PFSK-1 (cell line): ENCODE results near the gene HDDC2.

Source experiments
- FOXP2 ChIP-seq: optimal IDR thresholded peaks from 2 replicates; pipeline ENCODE3; 2011; ENCODE audit warnings: borderline replicate concordance, control low read depth, inconsistent platforms; ENCODE audit not compliant: insufficient read depth; ENCODE audit errors: extremely low read length, extremely low read depth
- POLR2AphosphoS5 ChIP-seq: IDR thresholded peaks from 2 replicates; pipeline ENCODE4 v1.6.1; 2012; ENCODE audit warnings: low read depth, mild to moderate bottlenecking, control low read depth, low read length, moderate library complexity
- REST ChIP-seq, 2 experiments: IDR thresholded peaks; 2 replicates each; pipeline versions ENCODE4 v1.6.1 to v1.8.0; 2011 to 2012; ENCODE audit warnings: low read depth in 2 of 2, low read length in 2 of 2, control low read depth in 1 of 2, inconsistent platforms in 1 of 2, mild to moderate bottlenecking in 1 of 2, moderate library complexity in 1 of 2; ENCODE audit not compliant: insufficient read depth in 1 of 2
- SIN3A ChIP-seq: IDR thresholded peaks from 2 replicates; pipeline ENCODE4 v1.6.1; 2012; ENCODE audit warnings: mild to moderate bottlenecking, low read length, moderate library complexity, borderline replicate concordance; ENCODE audit not compliant: insufficient read depth
- TAF1 ChIP-seq: IDR thresholded peaks from 2 replicates; pipeline ENCODE4 v1.6.1; 2012; ENCODE audit warnings: low read length, control low read depth, borderline replicate concordance; ENCODE audit not compliant: insufficient read depth

Gene HDDC2

GRCh38 chr6:125237764-125238163, 64.0 kb downstream of the HDDC2 start:
- no peak for TF ChIP-seq REST (IDR thresholded peaks at IDR 0.05; ENCODE audit: insufficient read depth in 1 of 2, low read depth in 2 of 2, low read length in 2 of 2)
- TF ChIP-seq POLR2AphosphoS5, result no peak
- TF ChIP-seq SIN3A, result no peak
- no peak for TF ChIP-seq FOXP2
- TF ChIP-seq TAF1, result no peak

- no peak for TF ChIP-seq SIN3A
These were observed 65.0 kb downstream of the HDDC2 start for GRCh38 chr6:125236536-125237327.

- TF ChIP-seq FOXP2 (no peak), TAF1 (no peak), REST (IDR thresholded peaks at IDR 0.05; ENCODE audit: insufficient read depth in 1 of 2, low read depth in 2 of 2, low read length in 2 of 2) (no peak), SIN3A (no peak), POLR2AphosphoS5 (no peak)
These were observed 68.6 kb downstream of the HDDC2 start for GRCh38 chr6:125233202-125233601.

DNA sequence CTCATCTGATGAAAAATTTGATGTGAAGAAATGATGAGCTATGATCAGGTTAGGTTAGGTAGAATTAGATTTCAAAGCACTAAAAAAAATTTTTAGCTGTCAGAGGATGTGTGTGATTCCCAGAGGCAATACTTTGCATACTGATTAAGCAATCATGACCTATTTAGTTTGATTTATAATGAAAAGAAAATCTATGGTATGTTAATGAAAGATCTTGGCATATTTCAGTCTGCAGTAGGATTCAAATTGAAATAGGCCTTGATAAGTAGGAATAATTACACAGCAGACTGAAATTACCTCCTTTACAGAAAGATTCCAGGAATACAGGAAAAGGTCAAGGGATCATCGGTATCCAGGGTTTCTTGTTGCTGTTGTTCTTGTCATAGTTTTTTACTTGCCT, 69.3 kb downstream of the HDDC2 start:
- TF ChIP-seq POLR2AphosphoS5 (no peak), REST (IDR thresholded peaks at IDR 0.05; ENCODE audit: insufficient read depth in 1 of 2, low read depth in 2 of 2, low read length in 2 of 2) (no peak)

GRCh38 chr6:125231574-125232343, 70.0 kb downstream of the HDDC2 start:
- no peak for TF ChIP-seq TAF1
- TF ChIP-seq SIN3A, result no peak
- no peak for TF ChIP-seq REST (IDR thresholded peaks at IDR 0.05; ENCODE audit: insufficient read depth in 1 of 2, low read depth in 2 of 2, low read length in 2 of 2)
- TF ChIP-seq POLR2AphosphoS5, result no peak
- TF ChIP-seq FOXP2, result no peak
